Endodermal cell (in vitro differentiated cells): Measurements from ENCODE around the gene SLC5A5. TPM values are rescaled to one million over a fixed set of nuclear protein-coding genes. Genes with fewer than 3 reads are reported as not detected.

Source experiments
- DNase-seq: peaks from one replicate; pipeline ENCODE4 v3.0.0-alpha.2; 2017
- H3K27ac ChIP-seq: 2 replicates; pipeline ENCODE4 v1.5.1; 2013; ENCODE audit warnings: mild to moderate bottlenecking, low read depth, low read length, moderate library complexity
- H3K27me3 ChIP-seq: 2 replicates; pipeline ENCODE4 v1.6.1; 2013; ENCODE audit warnings: mild to moderate bottlenecking, low read length, moderate library complexity; ENCODE audit not compliant: insufficient read depth, control insufficient read depth, poor library complexity, severe bottlenecking
- H3K36me3 ChIP-seq: 2 replicates; pipeline ENCODE4 v1.7.0; 2013; ENCODE audit warnings: mild to moderate bottlenecking, low read length, moderate library complexity; ENCODE audit not compliant: control insufficient read depth, insufficient read depth
- H3K4me1 ChIP-seq: one replicate; pipeline ENCODE4 v1.7.0; 2013; ENCODE audit warnings: low read length; ENCODE audit not compliant: control insufficient read depth, insufficient read depth
- H3K4me3 ChIP-seq: 2 replicates; pipeline ENCODE4 v1.5.1; 2013; ENCODE audit warnings: mild to moderate bottlenecking, low read length, moderate library complexity
- H3K9ac ChIP-seq: 2 replicates; pipeline ENCODE4 v1.6.1; 2013; ENCODE audit warnings: mild to moderate bottlenecking, low read length, moderate library complexity; ENCODE audit not compliant: poor library complexity, severe bottlenecking; ENCODE audit errors: extremely low read depth
- H3K9me3 ChIP-seq: 2 replicates; pipeline ENCODE4 v1.6.1; 2013; ENCODE audit warnings: mild to moderate bottlenecking, low read length, moderate library complexity; ENCODE audit not compliant: control insufficient read depth
- H3K27ac Mint-ChIP-seq: 2 replicates; pipeline ENCODE4 v1.8.0; 2020; ENCODE audit warnings: mixed read lengths
- H3K27me3 Mint-ChIP-seq: 2 replicates; pipeline ENCODE4 v1.8.0; 2021; ENCODE audit warnings: mild to moderate bottlenecking, mixed read lengths; ENCODE audit not compliant: insufficient read depth
- H3K36me3 Mint-ChIP-seq: 2 replicates; pipeline ENCODE4 v1.8.0; 2020; ENCODE audit warnings: low read depth, mixed read lengths
- H3K4me1 Mint-ChIP-seq: 2 replicates; pipeline ENCODE4 v1.8.0; 2020; ENCODE audit warnings: mixed read lengths
- H3K4me3 Mint-ChIP-seq: 2 replicates; pipeline ENCODE4 v1.8.0; 2020; ENCODE audit warnings: mild to moderate bottlenecking, moderate library complexity, mixed read lengths
- H3K9me3 Mint-ChIP-seq: 2 replicates; pipeline ENCODE4 v1.8.0; 2020; ENCODE audit warnings: mild to moderate bottlenecking, mixed read lengths
- WGBS, 2 experiments: methylation state at CpG; one replicate each; pipeline versions ENCODE4 v1.1.5 to v1.1.7; 2013; ENCODE audit warnings: missing lambda C conversion rate in 2 of 2, mixed read lengths in 1 of 2; ENCODE audit not compliant: insufficient coverage in 1 of 2, insufficient read length in 1 of 2; 5-methylcytosine and 5-hydroxymethylcytosine counted together
- total RNA-seq, 2 donors: library from RNA; stranded (reverse); fragmentation: NEBNext Ultra II Directional in 1 of 2; extraction: Animal tissue kit (Norgen Biotek cat#: 25700) in 1 of 2; gene quantifications; 2 replicates in 1 of 2; 3 replicates in 1 of 2; pipeline ENCODE4 v1.2.1, GENCODE V29; 2021
- TF ChIP-seq, protein P1 (sequence below): fragments of 200-600 bp; sonication (generic); conservative IDR thresholded peaks from 2 replicates; pipeline ENCODE4 v1.5.0; 2021; ENCODE audit warnings: antibody characterized with exemption, mild to moderate bottlenecking

Gene SLC5A5
- total RNA-seq, 2 donors from 2014 or later: 0.15 TPM; not detected in 1

DNA sequence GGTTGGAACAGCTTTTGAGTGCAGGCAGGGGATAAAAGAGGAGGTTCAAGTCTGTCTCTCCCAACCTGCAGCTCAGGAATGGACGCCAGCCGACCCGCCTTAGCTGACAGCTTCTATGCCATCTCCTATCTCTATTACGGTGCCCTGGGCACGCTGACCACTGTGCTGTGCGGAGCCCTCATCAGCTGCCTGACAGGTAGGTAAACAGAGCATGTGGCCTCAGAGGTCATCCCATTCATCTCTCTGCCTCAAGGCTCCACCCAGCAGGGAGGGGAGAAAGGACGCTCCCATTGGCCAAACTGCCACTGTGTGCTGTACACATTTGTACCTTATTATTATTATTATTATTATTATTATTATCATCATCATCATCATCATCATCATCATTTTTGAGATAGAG lies 16.5 kb downstream of the SLC5A5 start:
- peaks cover 8% of the 10 kb centered on the region for H3K27me3 ChIP-seq
- Mint-ChIP-seq H3K9me3 (no peaks in the 10 kb centered on the region), H3K4me3 (no peak overlapping the region), H3K36me3 (no peaks in the 10 kb centered on the region), H3K27me3 (peaks cover 20% of the 10 kb centered on the region), H3K4me1 (no peaks in the 10 kb centered on the region), H3K27ac (no peak overlapping the region)
- no peak overlapping the region for H3K27ac ChIP-seq
- H3K9me3 ChIP-seq: no peaks in the 10 kb centered on the region
- H3K4me3 ChIP-seq: no peak overlapping the region
- no peaks in the 10 kb centered on the region for H3K36me3 ChIP-seq
- no peak overlapping the region for H3K9ac ChIP-seq
- H3K4me1 ChIP-seq: no peaks in the 10 kb centered on the region
- TF ChIP-seq, protein P1, sequence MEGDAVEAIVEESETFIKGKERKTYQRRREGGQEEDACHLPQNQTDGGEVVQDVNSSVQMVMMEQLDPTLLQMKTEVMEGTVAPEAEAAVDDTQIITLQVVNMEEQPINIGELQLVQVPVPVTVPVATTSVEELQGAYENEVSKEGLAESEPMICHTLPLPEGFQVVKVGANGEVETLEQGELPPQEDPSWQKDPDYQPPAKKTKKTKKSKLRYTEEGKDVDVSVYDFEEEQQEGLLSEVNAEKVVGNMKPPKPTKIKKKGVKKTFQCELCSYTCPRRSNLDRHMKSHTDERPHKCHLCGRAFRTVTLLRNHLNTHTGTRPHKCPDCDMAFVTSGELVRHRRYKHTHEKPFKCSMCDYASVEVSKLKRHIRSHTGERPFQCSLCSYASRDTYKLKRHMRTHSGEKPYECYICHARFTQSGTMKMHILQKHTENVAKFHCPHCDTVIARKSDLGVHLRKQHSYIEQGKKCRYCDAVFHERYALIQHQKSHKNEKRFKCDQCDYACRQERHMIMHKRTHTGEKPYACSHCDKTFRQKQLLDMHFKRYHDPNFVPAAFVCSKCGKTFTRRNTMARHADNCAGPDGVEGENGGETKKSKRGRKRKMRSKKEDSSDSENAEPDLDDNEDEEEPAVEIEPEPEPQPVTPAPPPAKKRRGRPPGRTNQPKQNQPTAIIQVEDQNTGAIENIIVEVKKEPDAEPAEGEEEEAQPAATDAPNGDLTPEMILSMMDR: no peak
- no peak for DNase-seq
- WGBS, 2 experiments: 78 to 80% methylated on average over 5 to 6 of the region's 7 CpGs

DNA sequence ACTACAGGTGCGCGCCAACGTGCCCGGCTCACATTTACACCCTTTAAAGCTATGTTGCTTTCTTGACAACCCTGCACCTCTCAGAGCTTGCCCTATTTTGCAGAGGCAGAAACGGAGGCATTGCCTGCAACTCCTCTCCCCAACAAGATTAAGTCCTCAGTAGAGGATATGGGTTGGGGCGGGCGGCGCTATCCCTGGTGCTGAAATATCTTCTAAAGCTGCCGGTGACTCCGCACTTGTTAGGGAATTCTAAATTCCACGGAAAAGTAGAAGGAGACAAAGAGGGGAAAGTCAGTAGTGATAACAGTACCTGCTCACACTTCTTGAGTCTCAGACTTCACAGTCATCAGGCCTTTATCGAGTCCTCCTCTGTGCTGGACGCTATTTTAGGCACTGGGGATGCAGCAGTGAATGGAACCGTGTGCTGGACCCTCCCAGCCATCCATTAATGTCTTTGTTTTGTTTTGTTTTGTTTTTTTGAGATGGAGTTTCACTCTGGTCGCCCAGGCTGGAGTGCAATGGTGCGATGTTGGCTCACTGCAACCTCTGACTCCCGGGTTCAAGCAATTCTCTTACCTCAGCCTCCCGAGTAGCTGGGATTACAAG lies 18.0 kb downstream of the SLC5A5 start:
- H3K4me1 Mint-ChIP-seq: no peaks in the 10 kb centered on the region
- no peak overlapping the region for H3K4me3 Mint-ChIP-seq
- peak; percentile 92 for DNase-seq
- no peak overlapping the region for H3K9ac ChIP-seq
- no peak overlapping the region for H3K4me3 ChIP-seq
- H3K9me3 Mint-ChIP-seq: no peaks in the 10 kb centered on the region
- 25 to 28% methylated on average over 9 to 18 of the region's 18 CpGs for WGBS, 2 experiments
- H3K27ac ChIP-seq: no peak overlapping the region
- H3K27me3 ChIP-seq: peaks cover 8% of the 10 kb centered on the region
- TF ChIP-seq, protein P1: no peak
- no peak overlapping the region for H3K27ac Mint-ChIP-seq
- H3K36me3 ChIP-seq: no peaks in the 10 kb centered on the region
- H3K9me3 ChIP-seq: no peaks in the 10 kb centered on the region
- H3K27me3 Mint-ChIP-seq: peaks cover 21% of the 10 kb centered on the region
- H3K36me3 Mint-ChIP-seq: no peaks in the 10 kb centered on the region
- no peaks in the 10 kb centered on the region for H3K4me1 ChIP-seq

DNA sequence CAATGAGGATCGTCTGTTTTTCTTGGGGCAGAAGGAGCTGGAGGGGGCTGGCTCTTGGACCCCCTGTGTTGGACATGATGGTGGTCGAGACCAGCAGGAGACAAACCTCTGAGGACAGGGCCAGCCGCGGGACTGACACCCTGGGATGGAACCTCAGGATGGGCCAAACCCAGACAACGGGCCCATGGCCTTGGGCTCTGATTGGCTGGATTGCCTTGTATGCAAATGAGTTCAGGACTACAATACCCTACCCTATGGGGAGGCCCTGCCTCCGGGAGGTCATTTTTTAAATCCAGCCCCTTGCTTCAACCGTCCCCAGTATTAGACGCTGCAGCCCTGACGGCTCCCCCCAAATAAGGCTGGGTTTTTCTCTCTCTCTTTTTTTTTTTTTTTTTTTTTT lies 22.0 kb downstream of the SLC5A5 start:
- Mint-ChIP-seq H3K4me1 (no peaks in the 10 kb centered on the region), H3K36me3 (no peaks in the 10 kb centered on the region), H3K27me3 (peaks cover 26% of the 10 kb centered on the region), H3K9me3 (peaks cover under 1% of the 10 kb centered on the region), H3K4me3 (no peak overlapping the region), H3K27ac (no peak overlapping the region)
- TF ChIP-seq, protein P1: no peak
- WGBS, 2 experiments: 63 to 88% methylated on average over 5 to 9 of the region's 9 CpGs
- Histone ChIP-seq H3K4me1 (no peaks in the 10 kb centered on the region), H3K27ac (no peak overlapping the region), H3K9ac (no peak overlapping the region), H3K36me3 (no peaks in the 10 kb centered on the region), H3K4me3 (no peak overlapping the region), H3K9me3 (no peaks in the 10 kb centered on the region), H3K27me3 (peaks cover 8% of the 10 kb centered on the region)
- DNase-seq: no peak
